Natural killer cell (primary cell): ENCODE data around the gene LAPTM4A. TPM values are rescaled to one million over a fixed set of nuclear protein-coding genes. Genes with fewer than 3 reads are reported as not detected.

Experiments used
- ATAC-seq, 3 donors: fragments of 150-1000 bp in 2 of 3; fragments of 200-7000 bp in 1 of 3; cut with Tn5 transposase; 1 replicate in 1 of 3; 2 replicates in 2 of 3; pipeline ENCODE4 v1.10.0; 2021; ENCODE audit warnings: mild to moderate bottlenecking in 2 of 3, moderate library complexity in 2 of 3
- DNase-seq, 2 donors: peaks; one replicate each; pipeline versions ENCODE4 v3.0.0 to v3.0.0-alpha.2; 2013 to 2021; ENCODE audit warnings: mixed read lengths in 1 of 2
- H3K27ac ChIP-seq: one replicate; pipeline ENCODE4 v1.5.1; 2013; ENCODE audit warnings: mild to moderate bottlenecking, low read length
- H3K27me3 ChIP-seq: one replicate; pipeline ENCODE4 v1.6.1; 2013; ENCODE audit warnings: low read length; ENCODE audit not compliant: control insufficient read depth, insufficient read depth
- H3K36me3 ChIP-seq: one replicate; pipeline ENCODE4 v1.6.1; 2013; ENCODE audit warnings: low read length; ENCODE audit not compliant: control insufficient read depth, insufficient read depth
- H3K4me1 ChIP-seq: one replicate; pipeline ENCODE4 v1.6.1; 2013; ENCODE audit warnings: low read length; ENCODE audit not compliant: control insufficient read depth, insufficient read depth
- H3K4me3 ChIP-seq: one replicate; pipeline ENCODE4 v1.5.1; 2013; ENCODE audit warnings: low read length
- H3K9me3 ChIP-seq: one replicate; pipeline ENCODE4 v1.6.1; 2013; ENCODE audit warnings: low read length; ENCODE audit not compliant: control insufficient read depth, insufficient read depth
- H3K27ac Mint-ChIP-seq, 2 donors: one replicate each; pipeline ENCODE4 v1.8.0; 2022; ENCODE audit warnings: mild to moderate bottlenecking in 2 of 2, mixed read lengths in 2 of 2, moderate library complexity in 1 of 2
- H3K27me3 Mint-ChIP-seq, 2 donors: one replicate each; pipeline ENCODE4 v1.8.0; 2022; ENCODE audit warnings: low read depth in 2 of 2, mixed read lengths in 2 of 2
- H3K36me3 Mint-ChIP-seq: one replicate; pipeline ENCODE4 v1.8.0; 2022; ENCODE audit warnings: mixed read lengths
- H3K4me1 Mint-ChIP-seq, 2 donors: one replicate each; pipeline ENCODE4 v1.8.0; 2022; ENCODE audit warnings: mixed read lengths in 2 of 2
- H3K4me3 Mint-ChIP-seq: one replicate; pipeline ENCODE4 v1.8.0; 2022; ENCODE audit warnings: mild to moderate bottlenecking, moderate library complexity, mixed read lengths
- H3K9me3 Mint-ChIP-seq, 2 donors: one replicate each; pipeline ENCODE4 v1.8.0; 2022; ENCODE audit warnings: mixed read lengths in 2 of 2
- WGBS: methylation state at CpG from one replicate; pipeline ENCODE4 v1.1.7; 2013; ENCODE audit warnings: missing lambda C conversion rate; ENCODE audit not compliant: insufficient coverage; 5-methylcytosine and 5-hydroxymethylcytosine counted together
- intact Hi-C: fragments of 100-400 bp; cut with micrococcal nuclease; formaldehyde crosslinking; loops from one replicate; pipeline ENCODE4 v1.14.2; 2022
- total RNA-seq, 4 donors: library from RNA; stranded (reverse); fragments of 120-200 nt in 1 of 4; gene quantifications; one replicate each; pipeline versions ENCODE4 v1.2.3 to v1.2.4, GENCODE V29; 2013 to 2022
- TF ChIP-seq, protein P1 (sequence below): fragments of 200-600 bp; IDR thresholded peaks from one replicate; pipeline ENCODE4 v1.8.0; 2022; ENCODE audit warnings: antibody characterized with exemption

Gene LAPTM4A
- total RNA-seq, 3 donors from 2014 or later (not counting 1 experiment from before 2014, with no cell fraction given) = 60.6 to 98.4 (median 75.0) TPM

DNA sequence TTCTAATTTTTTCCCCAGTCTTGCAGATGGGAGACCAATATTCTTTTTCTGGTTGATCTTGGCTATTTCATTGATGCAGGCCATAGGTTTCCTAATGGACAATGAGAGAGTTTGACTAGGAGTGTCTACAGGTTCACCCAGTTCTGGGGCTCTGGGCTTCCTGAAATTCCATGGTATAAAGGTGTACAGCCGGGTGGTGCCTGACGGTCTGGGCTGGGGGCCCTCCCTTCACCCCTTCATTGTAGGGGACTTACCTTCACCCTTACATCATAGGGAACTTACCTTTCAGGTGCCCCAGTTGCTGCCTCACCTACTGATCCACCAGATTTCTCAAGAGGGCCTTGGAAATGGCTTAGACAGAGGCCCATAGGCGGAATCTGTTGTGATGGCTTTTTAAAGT is 13.0 kb upstream of the LAPTM4A start:
- Mint-ChIP-seq H3K4me1 (no peaks in the 10 kb centered on the region), H3K27ac (no peak overlapping the region), H3K36me3 (no peaks in the 10 kb centered on the region), H3K9me3 (no peaks in the 10 kb centered on the region), H3K27me3 (peaks cover 0 to 21% of the 10 kb centered on the region in 2 donors), H3K4me3 (no peak overlapping the region)
- Histone ChIP-seq H3K36me3 (no peaks in the 10 kb centered on the region), H3K4me1 (no peaks in the 10 kb centered on the region), H3K4me3 (no peak overlapping the region), H3K9me3 (no peaks in the 10 kb centered on the region), H3K27ac (no peak overlapping the region), H3K27me3 (no peaks in the 10 kb centered on the region)
- TF ChIP-seq, protein P1, sequence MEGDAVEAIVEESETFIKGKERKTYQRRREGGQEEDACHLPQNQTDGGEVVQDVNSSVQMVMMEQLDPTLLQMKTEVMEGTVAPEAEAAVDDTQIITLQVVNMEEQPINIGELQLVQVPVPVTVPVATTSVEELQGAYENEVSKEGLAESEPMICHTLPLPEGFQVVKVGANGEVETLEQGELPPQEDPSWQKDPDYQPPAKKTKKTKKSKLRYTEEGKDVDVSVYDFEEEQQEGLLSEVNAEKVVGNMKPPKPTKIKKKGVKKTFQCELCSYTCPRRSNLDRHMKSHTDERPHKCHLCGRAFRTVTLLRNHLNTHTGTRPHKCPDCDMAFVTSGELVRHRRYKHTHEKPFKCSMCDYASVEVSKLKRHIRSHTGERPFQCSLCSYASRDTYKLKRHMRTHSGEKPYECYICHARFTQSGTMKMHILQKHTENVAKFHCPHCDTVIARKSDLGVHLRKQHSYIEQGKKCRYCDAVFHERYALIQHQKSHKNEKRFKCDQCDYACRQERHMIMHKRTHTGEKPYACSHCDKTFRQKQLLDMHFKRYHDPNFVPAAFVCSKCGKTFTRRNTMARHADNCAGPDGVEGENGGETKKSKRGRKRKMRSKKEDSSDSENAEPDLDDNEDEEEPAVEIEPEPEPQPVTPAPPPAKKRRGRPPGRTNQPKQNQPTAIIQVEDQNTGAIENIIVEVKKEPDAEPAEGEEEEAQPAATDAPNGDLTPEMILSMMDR = no peak
- WGBS = 82% methylated on average over 3 of the region's 3 CpGs
- ATAC-seq (no peak), DNase-seq (no peak)
- intact Hi-C loops = no loop called here

DNA sequence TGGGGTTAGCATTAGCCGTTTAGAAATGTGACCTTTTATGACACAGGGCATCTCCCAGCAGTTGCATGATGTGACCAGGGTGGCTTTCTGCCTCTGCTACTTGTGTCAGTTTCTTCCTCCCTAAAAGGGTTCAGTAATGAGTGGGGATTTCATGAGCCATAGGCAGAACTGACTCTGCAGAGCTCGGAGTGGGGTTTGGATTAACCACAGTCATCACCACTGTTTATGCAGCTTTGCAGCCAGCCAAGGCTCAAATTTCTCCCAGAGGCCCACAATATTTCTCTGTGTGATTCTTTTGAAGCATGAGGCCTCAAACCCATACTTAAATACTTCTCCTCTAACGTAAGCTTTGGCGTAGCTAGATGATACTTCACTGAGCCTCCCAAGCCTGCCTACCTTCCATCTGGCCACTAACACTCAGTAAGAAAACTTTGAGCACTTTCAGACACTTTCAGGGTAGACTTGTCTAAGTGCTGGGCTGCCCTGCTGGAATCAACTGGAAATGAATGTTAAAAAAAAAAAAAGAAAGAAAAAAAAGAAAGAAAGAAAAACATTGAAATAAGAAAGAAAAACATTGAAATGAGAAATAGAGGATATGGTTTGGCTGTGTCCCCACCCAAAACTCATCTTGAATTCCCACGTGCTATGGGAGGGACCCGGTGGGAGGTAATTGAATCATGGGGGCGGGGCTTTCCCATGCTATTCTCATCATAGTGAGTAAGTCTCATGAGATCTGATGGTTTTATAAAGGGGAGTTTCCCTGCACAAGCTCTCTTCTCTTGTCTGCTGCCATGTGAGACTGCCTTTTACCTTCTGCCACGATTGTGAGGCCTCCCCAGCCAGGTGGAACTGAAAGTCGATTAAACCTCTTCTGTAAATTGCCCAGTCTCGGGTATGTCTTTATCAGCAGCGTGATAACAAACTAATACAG is 11.5 kb upstream of the LAPTM4A start:
- H3K4me3 Mint-ChIP-seq = no peak overlapping the region
- WGBS = 86% methylated on average over 11 of the region's 11 CpGs
- H3K36me3 ChIP-seq = no peaks in the 10 kb centered on the region
- H3K4me1 Mint-ChIP-seq = no peaks in the 10 kb centered on the region
- H3K27ac Mint-ChIP-seq = no peak overlapping the region
- H3K36me3 Mint-ChIP-seq = no peaks in the 10 kb centered on the region
- H3K4me1 ChIP-seq = no peaks in the 10 kb centered on the region
- TF ChIP-seq, protein P1 = no peak
- no peaks in the 10 kb centered on the region for H3K9me3 ChIP-seq
- no peaks in the 10 kb centered on the region for H3K9me3 Mint-ChIP-seq
- no peak overlapping the region for H3K27ac ChIP-seq
- intact Hi-C loops = no loop called here
- no peak overlapping the region for H3K4me3 ChIP-seq
- H3K27me3 ChIP-seq = no peaks in the 10 kb centered on the region
- DNase-seq = no peak
- ATAC-seq = no peak
- H3K27me3 Mint-ChIP-seq = peaks cover 7 to 21% of the 10 kb centered on the region in 2 donors

DNA sequence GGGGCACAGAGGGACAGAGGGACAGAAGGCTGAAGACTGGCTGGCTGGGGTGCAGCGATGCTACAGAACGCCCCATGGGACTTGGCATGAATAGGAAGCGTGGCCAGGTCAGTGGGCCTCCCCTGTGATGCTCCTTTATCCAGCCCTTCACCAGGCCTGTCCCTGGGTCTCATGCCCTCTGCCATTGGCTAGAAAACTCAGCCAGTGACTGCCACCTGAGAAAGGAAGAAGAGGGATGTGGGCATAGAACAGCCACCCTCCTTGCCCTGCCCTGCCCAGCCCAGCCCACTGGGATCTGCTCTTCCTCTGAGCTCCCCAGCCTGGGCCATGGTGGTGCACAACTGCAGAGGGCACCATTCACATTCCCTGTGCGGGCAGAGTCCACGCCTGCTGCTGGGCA is 10.5 kb upstream of the LAPTM4A start:
- no peaks in the 10 kb centered on the region for H3K4me1 Mint-ChIP-seq
- no peak for DNase-seq
- Histone ChIP-seq H3K4me3 (no peak overlapping the region), H3K27me3 (peaks cover 3% of the 10 kb centered on the region), H3K27ac (no peak overlapping the region), H3K9me3 (no peaks in the 10 kb centered on the region), H3K36me3 (no peaks in the 10 kb centered on the region), H3K4me1 (no peaks in the 10 kb centered on the region)
- no peaks in the 10 kb centered on the region for H3K36me3 Mint-ChIP-seq
- WGBS = 90% methylated on average over 5 of the region's 5 CpGs
- H3K27me3 Mint-ChIP-seq = peaks cover 16 to 26% of the 10 kb centered on the region in 2 donors
- intact Hi-C loops = no loop called here
- no peak overlapping the region for H3K27ac Mint-ChIP-seq
- no peak for ATAC-seq
- H3K4me3 Mint-ChIP-seq = no peak overlapping the region
- H3K9me3 Mint-ChIP-seq = no peaks in the 10 kb centered on the region
- TF ChIP-seq, protein P1 = no peak
